ENCODE data around the gene PPFIA3.

DNA sequence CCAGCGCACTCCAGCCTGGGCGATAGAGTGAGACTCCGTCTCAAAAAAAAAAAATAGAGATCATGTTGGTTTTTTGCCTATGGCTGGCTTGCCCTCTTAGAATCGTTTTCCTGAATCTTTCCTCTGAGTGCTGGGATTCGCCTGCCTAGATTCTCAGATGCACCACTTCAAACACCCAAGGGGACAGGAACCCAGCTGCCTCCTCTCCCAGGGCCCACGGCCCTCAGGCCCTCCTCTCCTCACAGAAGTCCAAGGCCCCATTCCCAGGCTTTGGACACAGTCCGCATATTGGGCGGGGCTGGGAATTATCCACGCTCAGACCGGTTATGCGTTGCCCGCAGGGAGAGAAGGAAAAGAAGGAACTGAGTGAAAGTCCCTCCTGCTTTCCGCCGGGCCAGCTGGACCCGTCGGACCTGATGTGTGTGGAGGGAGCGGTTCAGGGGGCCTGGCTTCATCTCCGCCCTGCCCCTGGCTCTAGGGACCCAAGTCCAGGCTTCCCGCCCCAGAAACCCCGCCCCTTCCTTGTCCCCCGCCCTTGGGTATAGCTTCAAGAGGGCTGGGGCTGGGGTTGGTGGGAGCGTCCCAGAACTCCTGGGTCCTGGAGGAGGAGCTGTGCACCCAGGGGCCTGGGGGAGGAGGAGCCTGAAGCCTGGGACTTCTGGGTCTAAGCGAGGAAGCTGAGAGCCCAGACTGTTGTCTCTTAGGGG is 5.8 kb downstream of the PPFIA3 start:
- TF ChIP-seq, protein P1, sequence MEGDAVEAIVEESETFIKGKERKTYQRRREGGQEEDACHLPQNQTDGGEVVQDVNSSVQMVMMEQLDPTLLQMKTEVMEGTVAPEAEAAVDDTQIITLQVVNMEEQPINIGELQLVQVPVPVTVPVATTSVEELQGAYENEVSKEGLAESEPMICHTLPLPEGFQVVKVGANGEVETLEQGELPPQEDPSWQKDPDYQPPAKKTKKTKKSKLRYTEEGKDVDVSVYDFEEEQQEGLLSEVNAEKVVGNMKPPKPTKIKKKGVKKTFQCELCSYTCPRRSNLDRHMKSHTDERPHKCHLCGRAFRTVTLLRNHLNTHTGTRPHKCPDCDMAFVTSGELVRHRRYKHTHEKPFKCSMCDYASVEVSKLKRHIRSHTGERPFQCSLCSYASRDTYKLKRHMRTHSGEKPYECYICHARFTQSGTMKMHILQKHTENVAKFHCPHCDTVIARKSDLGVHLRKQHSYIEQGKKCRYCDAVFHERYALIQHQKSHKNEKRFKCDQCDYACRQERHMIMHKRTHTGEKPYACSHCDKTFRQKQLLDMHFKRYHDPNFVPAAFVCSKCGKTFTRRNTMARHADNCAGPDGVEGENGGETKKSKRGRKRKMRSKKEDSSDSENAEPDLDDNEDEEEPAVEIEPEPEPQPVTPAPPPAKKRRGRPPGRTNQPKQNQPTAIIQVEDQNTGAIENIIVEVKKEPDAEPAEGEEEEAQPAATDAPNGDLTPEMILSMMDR (conservative IDR thresholded peaks at IDR 0.05; ENCODE audit: low read depth, low read length), result no peak
- no peak for TF ChIP-seq EZH2 (IDR thresholded peaks at IDR 0.05; ENCODE audit: borderline replicate concordance, low read depth, low read length, poor library complexity, severe bottlenecking)
